Activated CD4-positive, alpha-beta memory T cell treated with anti-CD3 and anti-CD28 coated beads, Interleukin-2, amount 10 ng/mL, durations not matched to agents 7 days and 5 days (primary cell): ENCODE data around the gene PTCD3. TPM values are rescaled to one million over a fixed set of nuclear protein-coding genes. Genes with fewer than 3 reads are reported as not detected.

Source experiments
- CTCF ChIA-PET: fragments of 350-600 bp; sonication (Branson Sonifier 250); formaldehyde crosslinking; loops from one replicate; lab custom pipeline; 2021; ENCODE audit warnings: antibody characterized with exemption, inconsistent platforms; lab: Charles Lee
- POLR2A ChIA-PET: fragments of 350-600 bp; sonication (Branson Sonifier 250); formaldehyde crosslinking; loops from one replicate; lab custom pipeline; 2021; ENCODE audit warnings: antibody characterized with exemption; lab: Charles Lee
- DNase-seq: peaks from one replicate; pipeline ENCODE4 v3.0.0-alpha.2; 2020
- H3K27ac Mint-ChIP-seq: one replicate; pipeline ENCODE4 v1.8.0; 2021; ENCODE audit warnings: mild to moderate bottlenecking, mixed read lengths
- H3K27me3 Mint-ChIP-seq: one replicate; pipeline ENCODE4 v1.8.0; 2021; ENCODE audit warnings: mixed read lengths
- H3K36me3 Mint-ChIP-seq: one replicate; pipeline ENCODE4 v1.8.0; 2021; ENCODE audit warnings: low read depth, mixed read lengths
- H3K4me1 Mint-ChIP-seq: one replicate; pipeline ENCODE4 v1.8.0; 2021; ENCODE audit warnings: mixed read lengths
- H3K4me3 Mint-ChIP-seq: one replicate; pipeline ENCODE4 v1.8.0; 2021; ENCODE audit warnings: mild to moderate bottlenecking, mixed read lengths
- H3K9me3 Mint-ChIP-seq: one replicate; pipeline ENCODE4 v1.8.0; 2021; ENCODE audit warnings: mixed read lengths
- total RNA-seq, 2 experiments: library from RNA; stranded (reverse); gene quantifications; one replicate each; pipeline ENCODE4 v1.2.3, GENCODE V29; 2021

The PTCD3 gene
- total RNA-seq, 2 experiments from 2014 or later = 144 to 149 TPM

- H3K9me3 Mint-ChIP-seq = no peaks in the 10 kb centered on the region
- no peak overlapping the region for H3K4me3 Mint-ChIP-seq
- POLR2A ChIA-PET = interaction anchor here (0.6 to 1.3 kb wide), 2 partner anchors 12 to 528 kb away, joined by 4 to 5 read pairs; no protein-coding TSS in a partner anchor
- no peaks in the 10 kb centered on the region for H3K27me3 Mint-ChIP-seq
- CTCF ChIA-PET = interaction anchor here (1.4 kb wide), 1 partner anchor 520 kb away, joined by 3 read pairs; no protein-coding TSS in a partner anchor
- H3K27ac Mint-ChIP-seq = no peak overlapping the region
- DNase-seq = no peak
- peaks cover 65% of the 10 kb centered on the region for H3K36me3 Mint-ChIP-seq
- H3K4me1 Mint-ChIP-seq = no peaks in the 10 kb centered on the region
These were observed 52.3 kb downstream of the PTCD3 start for GRCh38 chr2:86158286-86158685.

- no peaks in the 10 kb centered on the region for H3K9me3 Mint-ChIP-seq
- no peak for DNase-seq
- H3K27me3 Mint-ChIP-seq = no peaks in the 10 kb centered on the region
- no peak overlapping the region for H3K4me3 Mint-ChIP-seq
- no peak overlapping the region for H3K27ac Mint-ChIP-seq
- H3K4me1 Mint-ChIP-seq = no peaks in the 10 kb centered on the region
- CTCF ChIA-PET = no interaction called here
- peaks cover 66% of the 10 kb centered on the region for H3K36me3 Mint-ChIP-seq
- POLR2A ChIA-PET = interaction anchor here (0.7 kb wide), 1 partner anchor 9 kb away, joined by 3 read pairs; no protein-coding TSS in a partner anchor
These were observed 54.3 kb downstream of the PTCD3 start for GRCh38 chr2:86160156-86160952.

GRCh38 chr2:86170449-86170848, 64.4 kb downstream of the PTCD3 start:
- POLR2A ChIA-PET = interaction anchor here (0.6 to 1.2 kb wide), 3 partner anchors 13 to 272 kb away, joined by 3 to 5 read pairs (median 3); no protein-coding TSS in a partner anchor
- Mint-ChIP-seq H3K36me3 (peaks cover 66% of the 10 kb centered on the region), H3K27me3 (no peaks in the 10 kb centered on the region), H3K4me3 (no peak overlapping the region), H3K27ac (no peak overlapping the region), H3K4me1 (peaks cover 20% of the 10 kb centered on the region), H3K9me3 (no peaks in the 10 kb centered on the region)
- CTCF ChIA-PET = interaction anchor here (0.6 kb wide), 1 partner anchor 51 kb away, joined by 3 read pairs; no protein-coding TSS in a partner anchor
- DNase-seq = no peak

- Mint-ChIP-seq H3K27me3 (no peaks in the 10 kb centered on the region), H3K4me3 (no peak overlapping the region), H3K27ac (no peak overlapping the region), H3K36me3 (peaks cover 70% of the 10 kb centered on the region), H3K9me3 (no peaks in the 10 kb centered on the region), H3K4me1 (peaks cover 26% of the 10 kb centered on the region)
- CTCF ChIA-PET = no interaction called here
- POLR2A ChIA-PET = interaction anchor here (1.2 kb wide), 1 partner anchor 14 kb away, joined by 5 read pairs; no protein-coding TSS in a partner anchor
- no peak for DNase-seq
These were observed 65.3 kb downstream of the PTCD3 start for GRCh38 chr2:86171295-86171694.

GRCh38 chr2:86172610-86173009, 66.6 kb downstream of the PTCD3 start:
- ChIA-PET CTCF (no interaction called here), POLR2A (interaction anchor here (0.7 to 1.2 kb wide), 2 partner anchors 34 to 66 kb away, joined by 3 to 4 read pairs; partner anchors contain the start of genes POLR1A and PTCD3)
- Mint-ChIP-seq H3K27ac (no peak overlapping the region), H3K27me3 (no peaks in the 10 kb centered on the region), H3K9me3 (no peaks in the 10 kb centered on the region), H3K4me1 (peaks cover 28% of the 10 kb centered on the region), H3K4me3 (no peak overlapping the region), H3K36me3 (peaks cover 70% of the 10 kb centered on the region)
- no peak for DNase-seq

GRCh38 chr2:86174445-86174844, 68.4 kb downstream of the PTCD3 start:
- H3K4me1 Mint-ChIP-seq = peaks cover 29% of the 10 kb centered on the region
- ChIA-PET POLR2A (no interaction called here), CTCF (no interaction called here)
- peaks cover 69% of the 10 kb centered on the region for H3K36me3 Mint-ChIP-seq
- H3K27ac Mint-ChIP-seq = no peak overlapping the region
- no peaks in the 10 kb centered on the region for H3K27me3 Mint-ChIP-seq
- no peak for DNase-seq
- H3K9me3 Mint-ChIP-seq = no peaks in the 10 kb centered on the region
- H3K4me3 Mint-ChIP-seq = no peak overlapping the region

GRCh38 chr2:86175828-86176227, 69.8 kb downstream of the PTCD3 start:
- H3K27me3 Mint-ChIP-seq = no peaks in the 10 kb centered on the region
- no peak overlapping the region for H3K4me3 Mint-ChIP-seq
- ChIA-PET POLR2A (interaction anchor here (1.4 to 2.0 kb wide), 2 partner anchors 10 to 45 kb away, joined by 3 to 10 read pairs; no protein-coding TSS in a partner anchor), CTCF (interaction anchor here (1.7 kb wide), 1 partner anchor 88 kb away, joined by 5 read pairs; no protein-coding TSS in a partner anchor)
- peaks cover 68% of the 10 kb centered on the region for H3K36me3 Mint-ChIP-seq
- no peaks in the 10 kb centered on the region for H3K9me3 Mint-ChIP-seq
- no peak overlapping the region for H3K27ac Mint-ChIP-seq
- DNase-seq = no peak
- H3K4me1 Mint-ChIP-seq = peaks cover 32% of the 10 kb centered on the region

- Mint-ChIP-seq H3K27ac (no peak overlapping the region), H3K9me3 (no peaks in the 10 kb centered on the region), H3K27me3 (no peaks in the 10 kb centered on the region), H3K36me3 (peaks cover 63% of the 10 kb centered on the region), H3K4me1 (peaks cover 29% of the 10 kb centered on the region), H3K4me3 (no peak overlapping the region)
- CTCF ChIA-PET = interaction anchor here (1.7 kb wide), 1 partner anchor 89 kb away, joined by 5 read pairs; no protein-coding TSS in a partner anchor
- DNase-seq = no peak
- POLR2A ChIA-PET = interaction anchor here (1.4 to 2.0 kb wide), 3 partner anchors 9 to 46 kb away, joined by 3 to 10 read pairs (median 6); partner anchors contain the start of gene IMMT
These were observed 70.6 kb downstream of the PTCD3 start for GRCh38 chr2:86176597-86176996.

- no peak for DNase-seq
- Mint-ChIP-seq H3K4me1 (peaks cover 80% of the 10 kb centered on the region), H3K36me3 (peaks cover 42% of the 10 kb centered on the region), H3K27me3 (no peaks in the 10 kb centered on the region), H3K9me3 (no peaks in the 10 kb centered on the region), H3K27ac (peak overlapping the region; percentile 94), H3K4me3 (peak overlapping the region; percentile 61)
- CTCF ChIA-PET = interaction anchor here (1.2 to 5.6 kb wide), 3 partner anchors 9 to 35 kb away, joined by 3 to 28 read pairs (median 6); partner anchors contain the start of gene IMMT
- POLR2A ChIA-PET = interaction anchor here (0.8 to 4.7 kb wide), 11 partner anchors 9 to 256 kb away, joined by 3 to 93 read pairs (median 4); partner anchors contain the start of genes IMMT, KDM3A, MRPL35 and POLR1A
These were observed 79.6 kb downstream of the PTCD3 start for GRCh38 chr2:86185517-86186212.

- H3K27ac Mint-ChIP-seq = peak overlapping the region; percentile 94
- H3K36me3 Mint-ChIP-seq = peaks cover 50% of the 10 kb centered on the region
- H3K4me3 Mint-ChIP-seq = peak overlapping the region; percentile 61
- peaks cover 87% of the 10 kb centered on the region for H3K4me1 Mint-ChIP-seq
- H3K27me3 Mint-ChIP-seq = no peaks in the 10 kb centered on the region
- no peaks in the 10 kb centered on the region for H3K9me3 Mint-ChIP-seq
- ChIA-PET POLR2A (interaction anchor here (0.6 to 4.7 kb wide), 8 partner anchors 9 to 255 kb away, joined by 3 to 93 read pairs (median 8); partner anchors contain the start of genes IMMT, KDM3A, MRPL35 and POLR1A), CTCF (interaction anchor here (5.6 kb wide), 1 partner anchor 8 kb away, joined by 28 read pairs; the partner anchor contains the start of gene IMMT)
- DNase-seq = no peak
These were observed 80.4 kb downstream of the PTCD3 start for GRCh38 chr2:86186431-86186830.

GRCh38 chr2:86189782-86190416, 83.9 kb downstream of the PTCD3 start:
- peak overlapping the region; percentile 28 for H3K27ac Mint-ChIP-seq
- peaks cover 86% of the 10 kb centered on the region for H3K4me1 Mint-ChIP-seq
- no peaks in the 10 kb centered on the region for H3K27me3 Mint-ChIP-seq
- DNase-seq = no peak
- CTCF ChIA-PET = interaction anchor here (0.6 to 1.1 kb wide), 2 partner anchors 39 to 556 kb away, joined by 3 to 4 read pairs; no protein-coding TSS in a partner anchor
- H3K4me3 Mint-ChIP-seq = no peak overlapping the region
- POLR2A ChIA-PET = interaction anchor here (1.0 kb wide), 1 partner anchor 10 kb away, joined by 3 read pairs; the partner anchor contains the start of gene MRPL35
- no peaks in the 10 kb centered on the region for H3K9me3 Mint-ChIP-seq
- H3K36me3 Mint-ChIP-seq = peaks cover 61% of the 10 kb centered on the region
